Ovary (tissue), 3 donors: ENCODE measurements around the gene KDF1.

Source experiments
- EP300 ChIP-seq: sonication (generic); formaldehyde crosslinking; IDR thresholded peaks from one replicate; pipeline ENCODE4 v1.6.1; 2017; ENCODE audit warnings: antibody characterized with exemption
- POLR2A ChIP-seq: fragments of 450-650 bp; IDR thresholded peaks from one replicate; pipeline ENCODE4 v1.6.1; 2017; ENCODE audit warnings: antibody characterized with exemption, mild to moderate bottlenecking, moderate library complexity
- TF ChIP-seq, protein P1 (sequence below), 3 donors: fragments of 450-650 bp in 2 of 3; fragments of 200-600 bp in 1 of 3; IDR thresholded peaks; one replicate each; pipeline versions ENCODE4 v1.5.1 to v1.8.0; 2016 to 2022; ENCODE audit warnings: antibody characterized with exemption in 3 of 3, mild to moderate bottlenecking in 1 of 3
- donor health status: DM: no; HTN: no; CAD: no.

DNA sequence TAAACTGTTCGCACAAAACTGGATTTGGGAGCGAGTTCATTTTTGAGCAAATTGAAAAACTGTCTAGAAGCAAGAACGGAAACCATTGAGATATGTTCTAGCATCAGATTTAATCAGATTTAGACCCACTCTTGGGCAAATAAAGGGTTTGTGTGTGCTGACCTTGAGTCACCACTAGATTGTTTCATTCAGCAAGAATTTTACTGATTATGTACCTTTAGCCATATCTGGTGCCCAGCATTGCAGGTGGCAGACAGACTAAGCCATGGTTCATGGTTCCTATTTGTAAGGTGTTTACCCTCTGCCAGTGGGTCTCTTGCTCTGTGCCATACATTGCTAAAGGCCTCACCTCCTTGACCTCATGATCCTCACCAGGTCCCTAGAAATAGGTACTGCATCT, 37.4 kb downstream of the KDF1 start:
- TF ChIP-seq, protein P1, sequence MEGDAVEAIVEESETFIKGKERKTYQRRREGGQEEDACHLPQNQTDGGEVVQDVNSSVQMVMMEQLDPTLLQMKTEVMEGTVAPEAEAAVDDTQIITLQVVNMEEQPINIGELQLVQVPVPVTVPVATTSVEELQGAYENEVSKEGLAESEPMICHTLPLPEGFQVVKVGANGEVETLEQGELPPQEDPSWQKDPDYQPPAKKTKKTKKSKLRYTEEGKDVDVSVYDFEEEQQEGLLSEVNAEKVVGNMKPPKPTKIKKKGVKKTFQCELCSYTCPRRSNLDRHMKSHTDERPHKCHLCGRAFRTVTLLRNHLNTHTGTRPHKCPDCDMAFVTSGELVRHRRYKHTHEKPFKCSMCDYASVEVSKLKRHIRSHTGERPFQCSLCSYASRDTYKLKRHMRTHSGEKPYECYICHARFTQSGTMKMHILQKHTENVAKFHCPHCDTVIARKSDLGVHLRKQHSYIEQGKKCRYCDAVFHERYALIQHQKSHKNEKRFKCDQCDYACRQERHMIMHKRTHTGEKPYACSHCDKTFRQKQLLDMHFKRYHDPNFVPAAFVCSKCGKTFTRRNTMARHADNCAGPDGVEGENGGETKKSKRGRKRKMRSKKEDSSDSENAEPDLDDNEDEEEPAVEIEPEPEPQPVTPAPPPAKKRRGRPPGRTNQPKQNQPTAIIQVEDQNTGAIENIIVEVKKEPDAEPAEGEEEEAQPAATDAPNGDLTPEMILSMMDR (IDR thresholded peaks at IDR 0.05): no peak
- TF ChIP-seq EP300 (no peak), POLR2A (no peak)
